ENCODE results near the gene RAPGEF4. TPM values are rescaled to one million over a fixed set of nuclear protein-coding genes. Genes with fewer than 3 reads are reported as not detected.

The RAPGEF4 gene
- total and polyA plus RNA-seq, 2 of the 4 experiments (the other 2 are of a cell fraction) = 1.7 to 3.2 TPM

- Histone ChIP-seq H3K9me1 (ENCODE audit: insufficient read depth, low read length) (peaks cover 4% of the 10 kb centered on the region), H3K79me1 (ENCODE audit: low read depth in 1 of 2, low read length in 2 of 2) (no peaks in the 10 kb centered on the region), H3K14ac (replicated peaks; ENCODE audit: low read depth, low read length) (no peak overlapping the region), H3K4me1 (ENCODE audit: control insufficient read depth, insufficient read depth, low read length) (peaks cover 11% of the 10 kb centered on the region), H2AFZ (replicated peaks; ENCODE audit: low read length, poor library complexity) (no peak overlapping the region), H2AK9ac (replicated peaks; ENCODE audit: low read depth, low read length, poor library complexity) (no peak overlapping the region), H3K4me3 (ENCODE audit: insufficient read depth, low read depth, low read length) (no peak overlapping the region), H3K56ac (ENCODE audit: extremely low read depth, insufficient read depth, low read length) (no peak overlapping the region), H3K18ac (ENCODE audit: low read depth, low read length) (peak overlapping the region; percentile 65; the same call in 1 of the 2 replicates), H2BK120ac (ENCODE audit: low read depth, low read length) (0 out of 2 replicates have a peak overlapping the region, but pooled peaks have one; percentile 52), H2BK20ac (ENCODE audit: low read depth, low read length) (peak overlapping the region; percentile 79; the same call in 1 of the 2 replicates), H3K36me3 (ENCODE audit: control insufficient read depth, insufficient read depth, low read length) (no peaks in the 10 kb centered on the region), H2AK5ac (ENCODE audit: low read depth, low read length) (no peak overlapping the region), H4K5ac (ENCODE audit: low read depth, low read length) (no peak overlapping the region), H3K27ac (ENCODE audit: insufficient read depth, low read length) (no peak overlapping the region), H2BK15ac (ENCODE audit: low read depth, low read length) (no peak overlapping the region), H3K9ac (ENCODE audit: low read depth, low read length) (no peak overlapping the region), H3K4me2 (ENCODE audit: low read depth, low read length) (0 out of 2 replicates have a peak overlapping the region, but pooled peaks have one; percentile 27), H3K4ac (ENCODE audit: low read depth, low read length) (no peak overlapping the region), H4K91ac (ENCODE audit: insufficient read depth, low read depth, low read length) (peak overlapping the region; percentile 14; the same call in 1 of the 2 replicates), H2BK5ac (ENCODE audit: low read depth, low read length, poor library complexity, severe bottlenecking) (peak overlapping the region; percentile 8), H3K9me3 (ENCODE audit: control insufficient read depth, insufficient read depth, low read length) (peaks cover 8% of the 10 kb centered on the region), H3K27me3 (ENCODE audit: control insufficient read depth, insufficient read depth, low read length) (no peaks in the 10 kb centered on the region), H4K8ac (ENCODE audit: low read depth in 2 of 2, low read length in 2 of 2) (no peak overlapping the region), H4K20me1 (ENCODE audit: insufficient read depth, low read length) (no peaks in the 10 kb centered on the region), H3K23ac (ENCODE audit: low read depth, low read length) (no peak overlapping the region)
- in situ Hi-C loops (cut with MboI; ENCODE audit: low sequenced_read_pairs) (no loop called here), intact Hi-C loops (cut with micrococcal nuclease) (no loop called here), dilution Hi-C loops (cut with HindIII; ENCODE audit: low sequenced_read_pairs, unreplicated experiment) (no loop called here)
- ChIA-PET POLR2A (ENCODE audit: unreplicated experiment) (no interaction called here), CTCF (interaction anchor here (0.7 to 1.5 kb wide), 2 partner anchors 32 to 150 kb away, joined by 3 to 5 read pairs; no protein-coding TSS in a partner anchor)
- 0 out of 2 replicates have a peak, but pooled peaks have one; percentile 24 for ATAC-seq (ENCODE audit: low read depth)
- no CpG with 5 or more reads among the region's 5 CpGs for WGBS, 2 experiments (ENCODE audit: extremely low coverage in 2 of 2, insufficient read length in 1 of 2)
- peak; percentile 43 for DNase-seq
- BruUV-seq (replicated peaks) = no TSS peak
- TF ChIP-seq RAD21 (IDR thresholded peaks at IDR 0.05; ENCODE audit: low read length) (no peak), CEBPB (IDR thresholded peaks at IDR 0.05; ENCODE audit: low read depth, low read length) (peak; percentile 31; the same call in 1 of the 2 replicates)
These were observed 324.4 kb downstream of the RAPGEF4 start for GRCh38 chr2:173059971-173060461.

All from IMR-90 (cell line).